HG02981 (cell line): Measurements from ENCODE around the gene STXBP5L.
"Not testable (repeated sequence)": the region's sequence is repeated elsewhere in the genome, so short reads cannot be mapped to it uniquely, and the experiment has no call there.

Experiments
- ATAC-seq: cut with Tn5 transposase; IDR thresholded peaks from one replicate; pipeline ENCODE4 v1.9.1; 2021; ENCODE audit warnings: mild to moderate bottlenecking, moderate library complexity; ENCODE audit not compliant: unreplicated experiment

Gene STXBP5L

GRCh38 chr3:121223116-121223515 is 315.1 kb downstream of the STXBP5L start:
- no peak for ATAC-seq

- no peak for ATAC-seq
These were observed 321.0 kb downstream of the STXBP5L start for GRCh38 chr3:121228971-121229370.

- ATAC-seq: not testable (repeated sequence)
These were observed 322.2 kb downstream of the STXBP5L start for GRCh38 chr3:121230194-121230593.

- no peak for ATAC-seq
These were observed 323.9 kb downstream of the STXBP5L start for GRCh38 chr3:121231872-121232271.

- no peak for ATAC-seq
These were observed 324.6 kb downstream of the STXBP5L start for GRCh38 chr3:121232309-121233225.

GRCh38 chr3:121243208-121243607 is 335.2 kb downstream of the STXBP5L start:
- ATAC-seq: no peak

- ATAC-seq: no peak
These were observed 344.7 kb downstream of the STXBP5L start for GRCh38 chr3:121252676-121253075.

- ATAC-seq: no peak
These were observed 361.4 kb downstream of the STXBP5L start for GRCh38 chr3:121269389-121269788.

GRCh38 chr3:121274411-121274810 is 366.4 kb downstream of the STXBP5L start:
- no peak for ATAC-seq

GRCh38 chr3:121295452-121295851 is 387.4 kb downstream of the STXBP5L start:
- ATAC-seq: no peak

GRCh38 chr3:121295979-121296378 is 388.0 kb downstream of the STXBP5L start:
- no peak for ATAC-seq

- ATAC-seq: no peak
These were observed 416.3 kb downstream of the STXBP5L start for GRCh38 chr3:121324320-121324719.

GRCh38 chr3:121330118-121330517 is 422.1 kb downstream of the STXBP5L start:
- no peak for ATAC-seq

GRCh38 chr3:121330634-121331033 is 422.6 kb downstream of the STXBP5L start:
- no peak for ATAC-seq

- not testable (repeated sequence) for ATAC-seq
These were observed 448.0 kb downstream of the STXBP5L start for GRCh38 chr3:121355960-121356359.

- ATAC-seq: no peak
These were observed 454.2 kb downstream of the STXBP5L start for GRCh38 chr3:121362035-121362734.

- not testable (repeated sequence) for ATAC-seq
These were observed 480.3 kb downstream of the STXBP5L start for GRCh38 chr3:121388308-121388707.

GRCh38 chr3:121395967-121396366 is 488.0 kb downstream of the STXBP5L start:
- not testable (repeated sequence) for ATAC-seq

- not testable (repeated sequence) for ATAC-seq
These were observed 490.0 kb downstream of the STXBP5L start for GRCh38 chr3:121398051-121398450.

GRCh38 chr3:121399820-121400219 is 491.8 kb downstream of the STXBP5L start:
- no peak for ATAC-seq

GRCh38 chr3:121405631-121406030 is 497.6 kb downstream of the STXBP5L start:
- no peak for ATAC-seq

- no peak for ATAC-seq
These were observed 503.5 kb downstream of the STXBP5L start for GRCh38 chr3:121411523-121411922.
